Lung (tissue), 12 donors: ENCODE measurements around the gene DDX60. TPM values are rescaled to one million over a fixed set of nuclear protein-coding genes. Genes with fewer than 3 reads are reported as not detected.
"Not testable (repeated sequence)": the region's sequence is repeated elsewhere in the genome, so short reads cannot be mapped to it uniquely, and the experiment has no call there.

Experiments
- ATAC-seq: fragments of 200-7000 bp; cut with Tn5 transposase; one replicate; pipeline ENCODE4 v1.9.1; 2020; ENCODE audit warnings: moderate number of reproducible peaks; ENCODE audit not compliant: insufficient read depth, low FRiP score
- DNase-seq, 3 donors: peaks; one replicate each; pipeline ENCODE4 v3.0.0-alpha.2; 2013 to 2017
- H3K27ac ChIP-seq, 2 donors: one replicate each; pipeline ENCODE4 v1.5.1; 2013; ENCODE audit warnings: mild to moderate bottlenecking in 2 of 2, moderate library complexity in 2 of 2, control low read depth in 1 of 2, inconsistent platforms in 1 of 2, low read depth in 1 of 2, low read length in 1 of 2
- H3K27me3 ChIP-seq, 3 donors: one replicate each; pipeline ENCODE4 v1.5.1; 2013; ENCODE audit warnings: low read length in 2 of 3; ENCODE audit not compliant: control insufficient read depth in 3 of 3, insufficient read depth in 3 of 3
- H3K36me3 ChIP-seq, 4 donors: one replicate each; pipeline ENCODE4 v1.5.1; 2013; ENCODE audit warnings: low read length in 4 of 4, mild to moderate bottlenecking in 1 of 4, moderate library complexity in 1 of 4; ENCODE audit not compliant: control insufficient read depth in 4 of 4, insufficient read depth in 4 of 4
- H3K4me1 ChIP-seq, 5 donors: one replicate each; pipeline ENCODE4 v1.5.1; 2013; ENCODE audit warnings: low read length in 5 of 5, mild to moderate bottlenecking in 2 of 5, moderate library complexity in 1 of 5; ENCODE audit not compliant: control insufficient read depth in 5 of 5, insufficient read depth in 5 of 5
- H3K4me3 ChIP-seq: one replicate; pipeline ENCODE4 v1.5.1; 2013; ENCODE audit warnings: mild to moderate bottlenecking, control low read depth, moderate library complexity
- H3K9ac ChIP-seq, 2 donors: one replicate each; pipeline ENCODE4 v1.5.1; 2013; ENCODE audit warnings: low read length in 2 of 2, control low read depth in 1 of 2; ENCODE audit not compliant: insufficient read depth in 1 of 2
- H3K9me3 ChIP-seq, 4 donors: one replicate each; pipeline ENCODE4 v1.5.1; 2013; ENCODE audit warnings: low read length in 3 of 4, mild to moderate bottlenecking in 1 of 4, moderate library complexity in 1 of 4; ENCODE audit not compliant: control insufficient read depth in 4 of 4, insufficient read depth in 3 of 4
- WGBS, 2 donors: extraction: QIAGEN DNeasy Blood & Tissue Kit; methylation state at CpG; one replicate each; pipeline ENCODE4 v1.1.7; 2013; 5-methylcytosine and 5-hydroxymethylcytosine counted together
- polyA plus RNA-seq, 2 donors: library from polyadenylated mRNA; stranded (reverse); fragments of 200-250 nt; gene quantifications; one replicate each; pipeline ENCODE4 v1.2.1, GENCODE V29; 2013
- total RNA-seq, 2 donors: library from RNA; depleted of rRNA in 1 of 2; stranded (reverse); fragments of >200 nt in 1 of 2; gene quantifications; one replicate each; pipeline ENCODE4 v1.2.1, GENCODE V29; 2014 to 2021
- TF ChIP-seq, protein P1 (sequence below): IDR thresholded peaks from 2 replicates; pipeline ENCODE4 v1.5.1; 2012; ENCODE audit warnings: mild to moderate bottlenecking; ENCODE audit errors: control extremely low read depth, extremely low read depth
- donor health status: control.
- donor health status: control.
- donor health status: Bipolar disorder and iron deficiency.
- donor health status: healthy.
- donor health status: DM: yes; HTN: yes; CAD: no.

The DDX60 gene
- total and polyA plus RNA-seq, 4 donors: 2.6 to 47.0 (median 14.6) TPM

- no peak for DNase-seq
- Histone ChIP-seq H3K27me3 (no peaks in the 10 kb centered on the region), H3K4me1 (no peaks in the 10 kb centered on the region), H3K4me3 (no peak overlapping the region), H3K36me3 (peaks cover 6 to 18% (median 13%) of the 10 kb centered on the region in 4 donors), H3K27ac (no peak overlapping the region), H3K9ac (no peak overlapping the region), H3K9me3 (peaks cover 0 to 6% (median under 1%) of the 10 kb centered on the region in 4 donors)
- TF ChIP-seq, protein P1, sequence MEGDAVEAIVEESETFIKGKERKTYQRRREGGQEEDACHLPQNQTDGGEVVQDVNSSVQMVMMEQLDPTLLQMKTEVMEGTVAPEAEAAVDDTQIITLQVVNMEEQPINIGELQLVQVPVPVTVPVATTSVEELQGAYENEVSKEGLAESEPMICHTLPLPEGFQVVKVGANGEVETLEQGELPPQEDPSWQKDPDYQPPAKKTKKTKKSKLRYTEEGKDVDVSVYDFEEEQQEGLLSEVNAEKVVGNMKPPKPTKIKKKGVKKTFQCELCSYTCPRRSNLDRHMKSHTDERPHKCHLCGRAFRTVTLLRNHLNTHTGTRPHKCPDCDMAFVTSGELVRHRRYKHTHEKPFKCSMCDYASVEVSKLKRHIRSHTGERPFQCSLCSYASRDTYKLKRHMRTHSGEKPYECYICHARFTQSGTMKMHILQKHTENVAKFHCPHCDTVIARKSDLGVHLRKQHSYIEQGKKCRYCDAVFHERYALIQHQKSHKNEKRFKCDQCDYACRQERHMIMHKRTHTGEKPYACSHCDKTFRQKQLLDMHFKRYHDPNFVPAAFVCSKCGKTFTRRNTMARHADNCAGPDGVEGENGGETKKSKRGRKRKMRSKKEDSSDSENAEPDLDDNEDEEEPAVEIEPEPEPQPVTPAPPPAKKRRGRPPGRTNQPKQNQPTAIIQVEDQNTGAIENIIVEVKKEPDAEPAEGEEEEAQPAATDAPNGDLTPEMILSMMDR: no peak
- ATAC-seq: no peak
Measured at GRCh38 chr4:168220893-168221292, 97.7 kb downstream of the DDX60 start.

DNA sequence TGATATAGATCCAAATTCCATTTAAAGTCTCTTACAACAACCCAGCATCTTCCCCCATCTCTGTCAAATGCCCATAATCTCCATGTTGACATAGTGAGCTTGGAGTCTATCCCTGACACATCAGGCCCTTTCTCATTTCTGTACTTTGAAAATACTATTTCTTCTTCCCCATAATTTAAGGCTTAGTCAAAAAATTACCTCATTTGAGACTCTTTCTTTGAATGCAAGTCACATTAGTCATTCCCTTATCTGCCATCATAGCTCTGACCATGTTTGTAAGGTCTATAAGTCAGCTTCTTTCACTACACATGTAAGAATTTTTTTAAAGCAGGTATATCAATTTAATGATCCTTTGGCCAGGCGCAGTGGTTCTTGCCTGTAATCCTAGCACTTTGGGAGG, 99.9 kb downstream of the DDX60 start:
- Histone ChIP-seq H3K27me3 (no peaks in the 10 kb centered on the region), H3K4me1 (no peaks in the 10 kb centered on the region), H3K9me3 (peaks cover 0 to 6% (median under 1%) of the 10 kb centered on the region in 4 donors), H3K9ac (no peak overlapping the region), H3K27ac (no peak overlapping the region), H3K36me3 (peaks cover 6 to 18% (median 10%) of the 10 kb centered on the region in 4 donors), H3K4me3 (no peak overlapping the region)
- ATAC-seq: no peak
- TF ChIP-seq, protein P1: no peak
- DNase-seq: no peak
- WGBS, 2 donors: 94 to 100% methylated on average over 1 of the region's 1 CpG

DNA sequence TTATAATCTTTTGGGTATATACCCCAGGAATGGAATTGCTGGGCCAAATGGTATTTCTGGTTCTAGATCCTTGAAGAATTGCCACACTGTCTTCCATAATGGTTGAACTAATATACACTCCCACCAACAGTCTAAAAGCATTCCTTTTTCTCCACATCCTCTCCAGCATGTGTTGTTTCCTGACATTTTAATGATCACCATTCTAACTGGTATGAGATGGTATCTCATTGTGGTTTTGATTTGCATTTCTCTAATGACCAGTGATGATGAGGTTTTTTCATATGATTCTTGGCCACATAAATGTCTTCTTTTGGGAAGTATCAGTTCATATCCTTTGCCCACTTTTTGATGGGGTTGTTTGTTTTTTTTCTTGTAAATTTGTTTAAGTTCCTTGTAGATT, 105.0 kb downstream of the DDX60 start:
- H3K27me3 ChIP-seq, ATAC-seq, H3K9ac ChIP-seq, H3K27ac ChIP-seq, H3K4me3 ChIP-seq, H3K9me3 ChIP-seq, DNase-seq, H3K4me1 ChIP-seq: not testable (repeated sequence)
- H3K36me3 ChIP-seq: peaks cover 3 to 11% (median 8%) of the 10 kb centered on the region in 4 donors

DNA sequence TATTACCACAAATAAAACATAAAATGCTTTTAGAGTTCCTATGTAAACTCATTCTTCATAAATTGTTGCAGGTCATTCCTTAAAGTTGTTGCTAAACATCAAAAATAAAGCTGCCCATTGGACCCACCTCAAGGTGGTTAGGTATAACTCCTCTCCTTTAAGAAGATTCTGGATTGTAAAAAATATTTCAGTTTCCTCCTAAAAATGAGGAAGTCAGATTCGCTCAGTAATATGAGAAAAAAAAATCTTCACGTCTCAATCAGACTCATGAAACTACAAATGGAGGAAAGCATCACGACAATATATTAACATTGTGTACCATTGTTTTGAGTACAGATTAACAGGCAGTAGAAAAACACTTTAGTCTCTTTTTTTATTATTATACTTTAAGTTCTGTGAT, 105.9 kb downstream of the DDX60 start:
- no peaks in the 10 kb centered on the region for H3K27me3 ChIP-seq
- DNase-seq: no peak
- H3K4me1 ChIP-seq: peaks cover 0 to 2% (median 0%) of the 10 kb centered on the region in 5 donors
- H3K36me3 ChIP-seq: peaks cover 3 to 7% (median 5%) of the 10 kb centered on the region in 4 donors
- 48 to 80% methylated on average over 3 of the region's 3 CpGs for WGBS, 2 donors
- ATAC-seq: no peak
- TF ChIP-seq, protein P1: no peak
- no peak overlapping the region for H3K27ac ChIP-seq
- no peak overlapping the region for H3K4me3 ChIP-seq
- no peak overlapping the region for H3K9ac ChIP-seq
- H3K9me3 ChIP-seq: peaks cover 0 to 6% (median 2%) of the 10 kb centered on the region in 4 donors
